Fibroblast of lung (primary cell): ENCODE measurements around the gene OR56A4. TPM values are rescaled to one million over a fixed set of nuclear protein-coding genes. Genes with fewer than 3 reads are reported as not detected.

Experiments used
- DNase-seq, 2 donors: peaks; one replicate each; pipeline versions ENCODE4 v3.0.0 to v3.0.0-alpha.2; 2010; ENCODE audit warnings: low read depth in 2 of 2
- H2AFZ ChIP-seq: 2 replicates; pipeline ENCODE4 v1.5.1; 2012; ENCODE audit warnings: low read length, control low read depth, inconsistent platforms
- H3K27ac ChIP-seq: 2 replicates; pipeline ENCODE4 v1.5.1; 2011; ENCODE audit warnings: low read length, control low read depth; ENCODE audit not compliant: insufficient read depth
- H3K27me3 ChIP-seq: 2 replicates; pipeline ENCODE4 v1.5.1; 2011; ENCODE audit warnings: mild to moderate bottlenecking, low read length; ENCODE audit not compliant: control insufficient read depth, insufficient read depth
- H3K36me3 ChIP-seq: 2 replicates; pipeline ENCODE4 v1.5.1; 2011; ENCODE audit warnings: low read length; ENCODE audit not compliant: control insufficient read depth, insufficient read depth
- H3K4me1 ChIP-seq: 2 replicates; pipeline ENCODE4 v1.5.1; 2011; ENCODE audit warnings: low read length; ENCODE audit not compliant: control insufficient read depth, insufficient read depth; ENCODE audit errors: extremely low read depth
- H3K4me2 ChIP-seq: 2 replicates; pipeline ENCODE4 v1.5.1; 2011; ENCODE audit warnings: low read length, control low read depth; ENCODE audit not compliant: insufficient read depth; ENCODE audit errors: extremely low read depth
- H3K4me3 ChIP-seq, 4 experiments: fragments of 200-600 bp in 1 of 4; sonication (generic) in 1 of 4; replicated peaks in 1 of 4; 2 replicates each; pipeline ENCODE4 v1.5.1; 2011 to 2016; ENCODE audit warnings: low read length in 4 of 4, low read depth in 3 of 4, mild to moderate bottlenecking in 3 of 4, control low read depth in 2 of 4, inconsistent platforms in 1 of 4, mixed read lengths in 1 of 4; ENCODE audit not compliant: insufficient read depth in 1 of 4; ENCODE audit errors: control extremely low read depth in 1 of 4
- H3K79me2 ChIP-seq: 2 replicates; pipeline ENCODE4 v1.5.1; 2012; ENCODE audit warnings: mild to moderate bottlenecking, low read length, inconsistent platforms; ENCODE audit not compliant: control insufficient read depth, insufficient read depth
- H3K9ac ChIP-seq: 2 replicates; pipeline ENCODE4 v1.5.1; 2011; ENCODE audit warnings: mild to moderate bottlenecking, low read length, control low read depth; ENCODE audit not compliant: insufficient read depth
- H3K9me3 ChIP-seq: 2 replicates; pipeline ENCODE4 v1.5.1; 2012; ENCODE audit warnings: low read depth, low read length; ENCODE audit not compliant: control insufficient read depth, insufficient read depth
- H4K20me1 ChIP-seq: 2 replicates; pipeline ENCODE4 v1.5.1; 2011; ENCODE audit warnings: low read length; ENCODE audit not compliant: control insufficient read depth, insufficient read depth; ENCODE audit errors: extremely low read depth
- CTCF ChIP-seq, 2 donors: IDR thresholded peaks in 1 of 2; conservative IDR thresholded peaks in 1 of 2; 1 replicate in 1 of 2; 2 replicates in 1 of 2; pipeline ENCODE4 v1.5.1; 2011 to 2012; ENCODE audit warnings: low read length in 2 of 2, control low read depth in 1 of 2, inconsistent platforms in 1 of 2, low read depth in 1 of 2, mild to moderate bottlenecking in 1 of 2
- EZH2 ChIP-seq: IDR thresholded peaks from 2 replicates; pipeline ENCODE4 v1.5.1; 2012; ENCODE audit warnings: low read length, control low read depth, mild to moderate bottlenecking; ENCODE audit errors: missing control alignments
- polyA plus RNA-seq, 2 donors: library from polyadenylated mRNA; depleted of rRNA in 1 of 2; stranded (reverse) in 1 of 2; unstranded in 1 of 2; fragments of >200 nt; gene quantifications; 2 replicates each; pipeline ENCODE4 v1.2.1, GENCODE V29; 2011 to 2012; ENCODE audit warnings: missing spikeins in 1 of 2
- total RNA-seq: library from RNA; depleted of rRNA; stranded (reverse); fragments of >200 nt; gene quantifications from 2 replicates; pipeline ENCODE4 v1.2.1, GENCODE V29; 2014

Gene OR56A4
- total and polyA plus RNA-seq, 2 donors (not counting 1 experiment from before 2014, with no cell fraction given), result not detected

GRCh38 chr11:6040874-6041273 is 34.1 kb upstream of the OR56A4 start:
- no peak overlapping the region for H3K4me2 ChIP-seq
- DNase-seq, result no peak

GRCh38 chr11:6030708-6031405 is 24.1 kb upstream of the OR56A4 start, which contains the start of gene OR56A1:
Gene OR56A1 (minus strand): TSS chr11:6030758. CDS start chr11:6027692, 3,066 bp downstream.
- DNase-seq, result no peak
- H3K27me3 ChIP-seq, result no peaks in the 10 kb centered on the region
- no peak for TF ChIP-seq CTCF (conservative IDR thresholded peaks at IDR 0.05 in 1 of 2, IDR thresholded peaks at IDR 0.05 in 1 of 2; ENCODE audit: low read depth in 1 of 2, low read length in 2 of 2)

More at GRCh38 chr11:6040874-6041273, 34.1 kb upstream of the OR56A4 start:
- no peak overlapping the region for H3K27ac ChIP-seq
- no peaks in the 10 kb centered on the region for H4K20me1 ChIP-seq
- no peak overlapping the region for H3K4me3 ChIP-seq
- H3K79me2 ChIP-seq, result no peaks in the 10 kb centered on the region
- H3K9me3 ChIP-seq, result no peaks in the 10 kb centered on the region
- no peaks in the 10 kb centered on the region for H3K4me1 ChIP-seq
- no peak overlapping the region for H2AFZ ChIP-seq
- H3K27me3 ChIP-seq, result no peaks in the 10 kb centered on the region
- TF ChIP-seq CTCF (conservative IDR thresholded peaks at IDR 0.05 in 1 of 2, IDR thresholded peaks at IDR 0.05 in 1 of 2; ENCODE audit: low read depth in 1 of 2, low read length in 2 of 2) (no peak), EZH2 (no peak)
- no peaks in the 10 kb centered on the region for H3K36me3 ChIP-seq
- no peak overlapping the region for H3K9ac ChIP-seq

GRCh38 chr11:6027501-6027900 is 20.8 kb upstream of the OR56A4 start:
- DNase-seq, result no peak
- no peaks in the 10 kb centered on the region for H4K20me1 ChIP-seq
- H3K4me3 ChIP-seq, result no peak overlapping the region
- H3K4me2 ChIP-seq, result no peak overlapping the region
- no peaks in the 10 kb centered on the region for H3K27me3 ChIP-seq
- H3K27ac ChIP-seq, result no peak overlapping the region
- H3K4me1 ChIP-seq, result no peaks in the 10 kb centered on the region
- TF ChIP-seq CTCF (conservative IDR thresholded peaks at IDR 0.05 in 1 of 2, IDR thresholded peaks at IDR 0.05 in 1 of 2; ENCODE audit: low read depth in 1 of 2, low read length in 2 of 2) (no peak), EZH2 (no peak)
- H2AFZ ChIP-seq, result no peak overlapping the region
- no peaks in the 10 kb centered on the region for H3K9me3 ChIP-seq
- H3K79me2 ChIP-seq, result no peaks in the 10 kb centered on the region
- no peaks in the 10 kb centered on the region for H3K36me3 ChIP-seq
- no peak overlapping the region for H3K9ac ChIP-seq

More at GRCh38 chr11:6030708-6031405, 24.1 kb upstream of the OR56A4 start, which contains the start of gene OR56A1:
- Histone ChIP-seq H3K79me2 (no peaks in the 10 kb centered on the region), H2AFZ (no peak within 1 kb of the TSS), H4K20me1 (no peaks in the 10 kb centered on the region), H3K9me3 (no peaks in the 10 kb centered on the region), H3K9ac (no peak within 1 kb of the TSS), H3K36me3 (no peaks in the 10 kb centered on the region), H3K27ac (no peak within 1 kb of the TSS), H3K4me3 (no peak within 1 kb of the TSS), H3K4me1 (no peaks in the 10 kb centered on the region), H3K4me2 (no peak within 1 kb of the TSS)
